GM12878 (cell line): Measurements from ENCODE around the gene ATG101. TPM values are rescaled to one million over a fixed set of nuclear protein-coding genes. Genes with fewer than 3 reads are reported as not detected.

ENCODE experiments used
- ATAC-seq: fragments of 200-7000 bp; cut with Tn5 transposase; 3 replicates; pipeline ENCODE4 v1.9.1; 2020; ENCODE audit warnings: mild to moderate bottlenecking, moderate library complexity
- BruUV-seq: library from RNA; stranded (reverse); fragments of 400-500 nt; replicated peaks from 2 replicates; lab custom pipeline; 2021; lab: Mats Ljungman, UMichigan
- CTCF ChIA-PET: fragments of 300-600 bp; sonication (Branson Sonifier 250); formaldehyde crosslinking; extraction: SDS; loops from one replicate; lab custom pipeline; 2021; ENCODE audit warnings: inconsistent platforms; lab: Yijun Ruan, JAX
- POLR2A ChIA-PET: fragments of 350-600 bp; formaldehyde crosslinking; extraction: SDS; loops from one replicate; lab custom pipeline; 2021; ENCODE audit warnings: inconsistent platforms; lab: Charles Lee
- RAD21 ChIA-PET: fragments of 300-600 bp; sonication (Branson Sonifier 250); formaldehyde crosslinking; loops from one replicate; lab custom pipeline; 2023; ENCODE audit warnings: antibody characterized with exemption; ENCODE audit not compliant: unreplicated experiment; lab: Charles Lee
- SMC1A ChIA-PET: fragments of 300-600 bp; sonication (Branson Sonifier 250); formaldehyde crosslinking; loops from one replicate; lab custom pipeline; 2023; ENCODE audit not compliant: unreplicated experiment, uncharacterized antibody; lab: Charles Lee
- DNase-seq: peaks from one replicate; pipeline ENCODE4 v3.0.0-alpha.2; 2011; ENCODE audit warnings: low read depth, low spot score
- FAIRE-seq: peaks from 3 replicates; lab custom pipeline; 2011; peaks lifted over from hg19 to GRCh38; lab: Jason Lieb, UNC
- H2AFZ ChIP-seq: 2 replicates; pipeline ENCODE4 v1.6.0; 2011; ENCODE audit warnings: low read depth, low read length, control low read depth; ENCODE audit not compliant: control insufficient read depth
- H3K27ac ChIP-seq: 2 replicates; pipeline ENCODE4 v1.5.1; 2011; ENCODE audit warnings: control low read depth; ENCODE audit not compliant: control insufficient read depth, insufficient read depth
- H3K27me3 ChIP-seq, 2 experiments: replicated peaks in 1 of 2; 2 replicates each; pipeline versions ENCODE4 v1.6.0 to v1.6.1; 2011; ENCODE audit warnings: low read length in 1 of 2; ENCODE audit not compliant: control insufficient read depth in 2 of 2, insufficient read depth in 2 of 2
- H3K36me3 ChIP-seq, 2 experiments: 2 replicates each; pipeline ENCODE4 v1.5.1; 2011; ENCODE audit warnings: low read length in 1 of 2; ENCODE audit not compliant: control insufficient read depth in 2 of 2, insufficient read depth in 2 of 2
- H3K4me1 ChIP-seq: 2 replicates; pipeline ENCODE4 v1.6.1; 2011; ENCODE audit warnings: mild to moderate bottlenecking, low read length, moderate library complexity, mixed read lengths; ENCODE audit not compliant: control insufficient read depth, insufficient read depth
- H3K4me2 ChIP-seq: 2 replicates; pipeline ENCODE4 v1.6.0; 2011; ENCODE audit warnings: control low read depth; ENCODE audit not compliant: control insufficient read depth, insufficient read depth
- H3K4me3 ChIP-seq: fragments of 200-600 bp; sonication (generic); 2 replicates; pipeline ENCODE4 v1.5.1; 2016
- H3K79me2 ChIP-seq: 2 replicates; pipeline ENCODE4 v1.6.0; 2011; ENCODE audit warnings: low read length; ENCODE audit not compliant: control insufficient read depth, insufficient read depth
- H3K9ac ChIP-seq: 2 replicates; pipeline ENCODE4 v1.8.0; 2011; ENCODE audit warnings: low read length, control low read depth, mixed read lengths; ENCODE audit not compliant: control insufficient read depth, insufficient read depth
- H3K9me3 ChIP-seq: replicated peaks from 3 replicates; pipeline ENCODE4 v1.5.1; 2011; ENCODE audit warnings: mild to moderate bottlenecking, low read length; ENCODE audit not compliant: control insufficient read depth, insufficient read depth
- H4K20me1 ChIP-seq: 2 replicates; pipeline ENCODE4 v1.6.0; 2011; ENCODE audit not compliant: control insufficient read depth, insufficient read depth
- EED ChIP-seq: sonication (generic); IDR thresholded peaks from 2 replicates; pipeline ENCODE4 v1.6.1; 2016; ENCODE audit warnings: antibody characterized with exemption, low read depth
- MTA2 ChIP-seq: fragments of 450-650 bp; IDR thresholded peaks from 2 replicates; pipeline ENCODE4 v1.6.1; 2016; ENCODE audit warnings: low read depth, mild to moderate bottlenecking, moderate library complexity
- MYC ChIP-seq: IDR thresholded peaks from 2 replicates; pipeline ENCODE4 v1.6.1; 2011; ENCODE audit warnings: mild to moderate bottlenecking, low read length, moderate library complexity, inconsistent platforms; ENCODE audit not compliant: insufficient read depth, insufficient replicate concordance, insufficient read length, severe bottlenecking
- SREBF2 ChIP-seq: IDR thresholded peaks from 2 replicates; pipeline ENCODE4 v1.6.1; 2012; ENCODE audit warnings: mild to moderate bottlenecking, low read length
- TBL1XR1 ChIP-seq: IDR thresholded peaks from 2 replicates; pipeline ENCODE4 v1.6.1; 2012; ENCODE audit warnings: low read depth, low read length, improper control_type of control experiment
- ZNF207 ChIP-seq: fragments of 450-650 bp; IDR thresholded peaks from 2 replicates; pipeline ENCODE4 v1.6.1; 2014; ENCODE audit warnings: antibody characterized with exemption, mild to moderate bottlenecking, borderline replicate concordance
- ZNF24 ChIP-seq: fragments of 450-650 bp; IDR thresholded peaks from 2 replicates; pipeline ENCODE4 v1.6.1; 2017; ENCODE audit warnings: antibody characterized with exemption, mild to moderate bottlenecking
- WGBS: methylation state at CpG from one replicate; pipeline ENCODE4 v1.1.6; 2016; ENCODE audit warnings: low lambda C conversion rate; ENCODE audit not compliant: insufficient replicate concordance, insufficient coverage; ENCODE audit errors: missing lambda C conversion rate; 5-methylcytosine and 5-hydroxymethylcytosine counted together
- in situ Hi-C: fragments of 300-500 bp; cut with MboI; formaldehyde crosslinking; loops from 9 replicates; pipeline ENCODE4 v1.14.3; 2018; ENCODE audit warnings: mixed read lengths
- intact Hi-C: fragments of 100-400 bp; cut with micrococcal nuclease; formaldehyde crosslinking; loops from one replicate; pipeline ENCODE4 v1.14.2; 2022; ENCODE audit not compliant: unreplicated experiment
- polyA plus RNA-seq, 11 experiments: library from polyadenylated mRNA; depleted of rRNA in 4 of 11; unstranded in 6 of 11; stranded (reverse) in 5 of 11; fragments of >200 nt; fragmentation: Nextera tagmentation in 4 of 11; fragmentation: Illumina TruSeq in 1 of 11; extraction: Ambion mirVana in 4 of 11; extraction: Trizol in 1 of 11; gene quantifications; 1 replicate in 1 of 11; 2 replicates in 10 of 11; pipeline versions ENCODE4 v1.2.1 to v1.2.3, GENCODE V29; 2011 to 2016; ENCODE audit warnings: inconsistent platforms in 2 of 11, missing spikeins in 2 of 11, low read depth in 1 of 11
- total RNA-seq, 4 experiments: library from RNA; depleted of rRNA in 3 of 4; stranded (reverse); fragments of >200 nt in 3 of 4; fragmentation: Illumina TruSeq in 1 of 4; extraction: Trizol in 1 of 4; gene quantifications; 2 replicates each; pipeline versions ENCODE4 v1.2.1 to v1.2.3, GENCODE V29; 2013 to 2021
- TF ChIP-seq, protein P1 (sequence below): IDR thresholded peaks from 2 replicates; pipeline ENCODE4 v1.6.1; 2012; ENCODE audit warnings: low read depth, low read length, improper control_type of control experiment

The ATG101 gene
- total and polyA plus RNA-seq, 10 of the 15 experiments (the other 5 are each of a cell fraction or from before 2014, with no cell fraction given): 2.7 to 49.8 (median 35.3) TPM

DNA sequence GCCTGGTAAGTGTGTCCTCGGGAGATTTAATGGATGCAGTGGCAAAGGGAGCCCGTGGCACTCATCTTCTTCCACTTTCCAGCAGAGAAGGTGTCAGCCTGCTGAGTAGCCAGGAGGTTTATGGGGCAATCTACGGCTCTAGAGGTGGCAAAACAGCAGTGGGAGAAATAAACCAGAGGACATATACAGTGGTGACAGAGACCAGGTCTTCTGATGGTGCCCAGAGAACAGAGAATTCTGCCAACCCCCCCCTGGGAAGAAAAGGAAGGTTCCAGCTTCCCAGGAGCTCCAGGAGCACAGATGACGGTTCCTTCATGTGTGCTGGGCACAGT is 52.7 kb downstream of the ATG101 start:
- 34% methylated on average over 4 of the region's 4 CpGs for WGBS
- intact Hi-C loops: loop anchor here (1.0 kb wide), 1 partner anchor 97 kb away; no protein-coding TSS in a partner anchor
- ChIA-PET POLR2A (interaction anchor here (0.7 to 2.5 kb wide), 3 partner anchors 90 to 118 kb away, joined by 6 to 12 read pairs (median 9); no protein-coding TSS in a partner anchor), SMC1A (interaction anchor here (1.4 to 11.3 kb wide), 3 partner anchors 28 to 118 kb away, joined by 3 to 320 read pairs (median 7); no protein-coding TSS in a partner anchor), RAD21 (interaction anchor here (0.6 to 5.8 kb wide), 9 partner anchors 34 to 309 kb away, joined by 3 to 86 read pairs (median 5); partner anchors contain the start of gene ATG101), CTCF (interaction anchor here (0.6 to 10.3 kb wide), 15 partner anchors 10 to 188 kb away, joined by 3 to 241 read pairs (median 4); no protein-coding TSS in a partner anchor)
- H3K4me2 ChIP-seq: no peak overlapping the region
- no peak for FAIRE-seq
- no peaks in the 10 kb centered on the region for H3K36me3 ChIP-seq
- H3K79me2 ChIP-seq: no peaks in the 10 kb centered on the region
- H3K27ac ChIP-seq: peak overlapping the region; percentile 72; the same call in 1 of the 2 replicates
- no peak overlapping the region for H3K4me3 ChIP-seq
- BruUV-seq: no TSS peak
- no peaks in the 10 kb centered on the region for H4K20me1 ChIP-seq
- H3K9me3 ChIP-seq: no peaks in the 10 kb centered on the region
- H3K4me1 ChIP-seq: peaks cover 47% of the 10 kb centered on the region
- TF ChIP-seq EED (0 out of 2 replicates have a peak, but pooled peaks have one; percentile 1), TBL1XR1 (no peak), MTA2 (no peak)
- H3K27me3 ChIP-seq: no peaks in the 10 kb centered on the region
- peak overlapping the region; percentile 4; the same call in 1 of the 2 replicates for H3K9ac ChIP-seq
- ATAC-seq: no peak
- DNase-seq: no peak
- no peak overlapping the region; the same call in 1 of the 2 replicates for H2AFZ ChIP-seq
- in situ Hi-C loops: loop anchor here (5.0 kb wide), 1 partner anchor 95 kb away; no protein-coding TSS in a partner anchor

GRCh38 chr12:52122904-52123303 is 53.1 kb downstream of the ATG101 start:
- ChIA-PET POLR2A (interaction anchor here (0.7 to 2.5 kb wide), 4 partner anchors 72 to 118 kb away, joined by 3 to 12 read pairs (median 8); no protein-coding TSS in a partner anchor), SMC1A (interaction anchor here (0.7 to 11.3 kb wide), 4 partner anchors 29 to 118 kb away, joined by 3 to 320 read pairs (median 6); no protein-coding TSS in a partner anchor), CTCF (interaction anchor here (0.6 to 10.3 kb wide), 15 partner anchors 10 to 188 kb away, joined by 3 to 241 read pairs (median 4); no protein-coding TSS in a partner anchor), RAD21 (interaction anchor here (0.6 to 5.8 kb wide), 8 partner anchors 35 to 309 kb away, joined by 3 to 86 read pairs (median 4); partner anchors contain the start of gene ATG101)
- intact Hi-C loops: loop anchor here (1.0 kb wide), 1 partner anchor 98 kb away; no protein-coding TSS in a partner anchor
- no peaks in the 10 kb centered on the region for H4K20me1 ChIP-seq
- H3K4me1 ChIP-seq: peaks cover 47% of the 10 kb centered on the region
- H3K9me3 ChIP-seq: no peaks in the 10 kb centered on the region
- H2AFZ ChIP-seq: no peak overlapping the region
- no peak overlapping the region for H3K4me3 ChIP-seq
- WGBS: 72% methylated on average over 7 of the region's 7 CpGs
- TF ChIP-seq ZNF207 (no peak), SREBF2 (no peak), MYC (no peak), ZNF24 (no peak)
- TF ChIP-seq, protein P1, sequence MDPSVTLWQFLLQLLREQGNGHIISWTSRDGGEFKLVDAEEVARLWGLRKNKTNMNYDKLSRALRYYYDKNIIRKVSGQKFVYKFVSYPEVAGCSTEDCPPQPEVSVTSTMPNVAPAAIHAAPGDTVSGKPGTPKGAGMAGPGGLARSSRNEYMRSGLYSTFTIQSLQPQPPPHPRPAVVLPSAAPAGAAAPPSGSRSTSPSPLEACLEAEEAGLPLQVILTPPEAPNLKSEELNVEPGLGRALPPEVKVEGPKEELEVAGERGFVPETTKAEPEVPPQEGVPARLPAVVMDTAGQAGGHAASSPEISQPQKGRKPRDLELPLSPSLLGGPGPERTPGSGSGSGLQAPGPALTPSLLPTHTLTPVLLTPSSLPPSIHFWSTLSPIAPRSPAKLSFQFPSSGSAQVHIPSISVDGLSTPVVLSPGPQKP: no peak
- no peak overlapping the region for H3K9ac ChIP-seq
- no peak overlapping the region for H3K27ac ChIP-seq
- in situ Hi-C loops: loop anchor here (5.0 kb wide), 1 partner anchor 96 kb away; no protein-coding TSS in a partner anchor
- H3K4me2 ChIP-seq: no peak overlapping the region
- no TSS peak for BruUV-seq
- ATAC-seq (no peak), DNase-seq (no peak), FAIRE-seq (no peak)
- no peaks in the 10 kb centered on the region for H3K79me2 ChIP-seq
- no peaks in the 10 kb centered on the region for H3K27me3 ChIP-seq
- H3K36me3 ChIP-seq: no peaks in the 10 kb centered on the region
